ENCODE results near the gene ZNF597.

- TF ChIP-seq, protein P1, sequence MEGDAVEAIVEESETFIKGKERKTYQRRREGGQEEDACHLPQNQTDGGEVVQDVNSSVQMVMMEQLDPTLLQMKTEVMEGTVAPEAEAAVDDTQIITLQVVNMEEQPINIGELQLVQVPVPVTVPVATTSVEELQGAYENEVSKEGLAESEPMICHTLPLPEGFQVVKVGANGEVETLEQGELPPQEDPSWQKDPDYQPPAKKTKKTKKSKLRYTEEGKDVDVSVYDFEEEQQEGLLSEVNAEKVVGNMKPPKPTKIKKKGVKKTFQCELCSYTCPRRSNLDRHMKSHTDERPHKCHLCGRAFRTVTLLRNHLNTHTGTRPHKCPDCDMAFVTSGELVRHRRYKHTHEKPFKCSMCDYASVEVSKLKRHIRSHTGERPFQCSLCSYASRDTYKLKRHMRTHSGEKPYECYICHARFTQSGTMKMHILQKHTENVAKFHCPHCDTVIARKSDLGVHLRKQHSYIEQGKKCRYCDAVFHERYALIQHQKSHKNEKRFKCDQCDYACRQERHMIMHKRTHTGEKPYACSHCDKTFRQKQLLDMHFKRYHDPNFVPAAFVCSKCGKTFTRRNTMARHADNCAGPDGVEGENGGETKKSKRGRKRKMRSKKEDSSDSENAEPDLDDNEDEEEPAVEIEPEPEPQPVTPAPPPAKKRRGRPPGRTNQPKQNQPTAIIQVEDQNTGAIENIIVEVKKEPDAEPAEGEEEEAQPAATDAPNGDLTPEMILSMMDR (IDR thresholded peaks at IDR 0.05; ENCODE audit: low read depth, low read length, poor library complexity, severe bottlenecking) = no peak
- no peak for TF ChIP-seq EZH2phosphoT487 (IDR thresholded peaks at IDR 0.05; ENCODE audit: borderline replicate concordance, low read length)
Measured at GRCh38 chr16:3389663-3390338, 53.5 kb downstream of the ZNF597 start.
